ENCODE data around the gene C1orf87.
A peak's percentile ranks its signal among the peaks of the same experiment; 100 is the strongest.

The C1orf87 gene

GRCh38 chr1:60073605-60074278 is at the start of gene C1orf87:
Gene C1orf87, minus strand, starts transcription at chr1:60073770. Its CDS starts 1,127 bp downstream, at chr1:60072643.
- no peak for DNase-seq (ENCODE audit: low read depth)
- H3K4me3 ChIP-seq (ENCODE audit: low read depth, low read length): no peak within 1 kb of the TSS

- H3K4me3 ChIP-seq (ENCODE audit: low read depth, low read length): no peak overlapping the region
- peak; percentile 52 for DNase-seq (ENCODE audit: low read depth)
These were observed 44.5 kb upstream of the C1orf87 start for GRCh38 chr1:60118085-60118484.

- no peak for DNase-seq (ENCODE audit: low read depth)
- no peak overlapping the region for H3K4me3 ChIP-seq (ENCODE audit: low read depth, low read length)
These were observed 41.3 kb upstream of the C1orf87 start for GRCh38 chr1:60114745-60115318.

- DNase-seq (ENCODE audit: low read depth): no peak
- no peak overlapping the region for H3K4me3 ChIP-seq (ENCODE audit: low read depth, low read length)
These were observed 40.0 kb upstream of the C1orf87 start for GRCh38 chr1:60113596-60113995.

GRCh38 chr1:60113028-60113427 is 39.5 kb upstream of the C1orf87 start:
- no peak for DNase-seq (ENCODE audit: low read depth)
- H3K4me3 ChIP-seq (ENCODE audit: low read depth, low read length): no peak overlapping the region

- no peak overlapping the region for H3K4me3 ChIP-seq (ENCODE audit: low read depth, low read length)
These were observed 38.1 kb upstream of the C1orf87 start for GRCh38 chr1:60111716-60112115.

GRCh38 chr1:60111118-60111517 is 37.5 kb upstream of the C1orf87 start:
- DNase-seq (ENCODE audit: low read depth): no peak

More at GRCh38 chr1:60111716-60112115, 38.1 kb upstream of the C1orf87 start:
- no peak for DNase-seq (ENCODE audit: low read depth)

GRCh38 chr1:60108196-60108595 is 34.6 kb upstream of the C1orf87 start:
- no peak overlapping the region for H3K4me3 ChIP-seq (ENCODE audit: low read depth, low read length)
- DNase-seq (ENCODE audit: low read depth): no peak

More at GRCh38 chr1:60111118-60111517, 37.5 kb upstream of the C1orf87 start:
- no peak overlapping the region for H3K4me3 ChIP-seq (ENCODE audit: low read depth, low read length)

- H3K4me3 ChIP-seq (ENCODE audit: low read depth, low read length): no peak overlapping the region
- DNase-seq (ENCODE audit: low read depth): no peak
These were observed 29.6 kb upstream of the C1orf87 start for GRCh38 chr1:60103186-60103585.

GRCh38 chr1:60102267-60103061 is 28.9 kb upstream of the C1orf87 start:
- no peak for DNase-seq (ENCODE audit: low read depth)
- no peak overlapping the region for H3K4me3 ChIP-seq (ENCODE audit: low read depth, low read length)

- no peak for DNase-seq (ENCODE audit: low read depth)
- no peak overlapping the region for H3K4me3 ChIP-seq (ENCODE audit: low read depth, low read length)
These were observed 27.9 kb upstream of the C1orf87 start for GRCh38 chr1:60101516-60101915.

GRCh38 chr1:60091195-60091715 is 17.7 kb upstream of the C1orf87 start:
- no peak overlapping the region for H3K4me3 ChIP-seq (ENCODE audit: low read depth, low read length)
- no peak for DNase-seq (ENCODE audit: low read depth)

GRCh38 chr1:60090655-60091054 is 17.1 kb upstream of the C1orf87 start:
- H3K4me3 ChIP-seq (ENCODE audit: low read depth, low read length): no peak overlapping the region
- DNase-seq (ENCODE audit: low read depth): no peak

GRCh38 chr1:60088620-60089155 is 15.1 kb upstream of the C1orf87 start:
- no peak overlapping the region for H3K4me3 ChIP-seq (ENCODE audit: low read depth, low read length)
- DNase-seq (ENCODE audit: low read depth): no peak

GRCh38 chr1:60087681-60088080 is 14.1 kb upstream of the C1orf87 start:
- DNase-seq (ENCODE audit: low read depth): no peak
- H3K4me3 ChIP-seq (ENCODE audit: low read depth, low read length): no peak overlapping the region

GRCh38 chr1:60078182-60078581 is 4.6 kb upstream of the C1orf87 start:
- no peak for DNase-seq (ENCODE audit: low read depth)
- H3K4me3 ChIP-seq (ENCODE audit: low read depth, low read length): no peak overlapping the region

GRCh38 chr1:60071296-60071695 is 2.3 kb downstream of the C1orf87 start:
- DNase-seq (ENCODE audit: low read depth): no peak
- no peak overlapping the region for H3K4me3 ChIP-seq (ENCODE audit: low read depth, low read length)

- no peak for DNase-seq (ENCODE audit: low read depth)
- no peak overlapping the region for H3K4me3 ChIP-seq (ENCODE audit: low read depth, low read length)
These were observed 3.9 kb downstream of the C1orf87 start for GRCh38 chr1:60069691-60070090.

- peak; percentile 55 for DNase-seq (ENCODE audit: low read depth)
- no peak overlapping the region for H3K4me3 ChIP-seq (ENCODE audit: low read depth, low read length)
These were observed 5.1 kb downstream of the C1orf87 start for GRCh38 chr1:60068393-60069045.

Measured in skeletal muscle cell (primary cell).